Stimulated activated CD8-positive, alpha-beta memory T cell treated with anti-CD3 and anti-CD28 coated beads, Interleukin-2, amount 100 ng/mL, for 1 hour (primary cell): Measurements from ENCODE around the gene ELMO1.

ENCODE experiments used
- DNase-seq, 2 donors: peaks; one replicate each; pipeline ENCODE4 v3.0.0-alpha.2; 2020; ENCODE audit warnings: low read depth in 2 of 2

ELMO1 gene

GRCh38 chr7:37269711-37270508, 178.8 kb downstream of the ELMO1 start:
- no peak for DNase-seq

DNA sequence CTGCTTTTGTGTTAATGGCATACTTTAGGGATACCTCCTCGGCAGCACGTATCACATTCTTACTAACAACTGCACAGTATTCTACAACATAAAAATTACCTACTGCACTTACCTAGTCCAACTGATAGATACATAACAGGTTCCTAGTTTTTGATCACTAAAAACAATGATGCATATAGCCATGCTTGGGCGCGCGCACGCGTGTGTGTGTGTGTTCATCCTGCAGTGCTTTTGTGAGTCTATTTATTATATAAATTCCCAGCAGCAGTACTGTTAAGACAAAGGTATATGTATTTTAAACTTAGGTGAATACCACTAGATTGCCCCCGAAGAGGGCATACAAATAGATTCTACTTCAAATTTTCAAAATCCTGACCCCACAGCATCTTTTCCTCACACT, 181.4 kb downstream of the ELMO1 start:
- DNase-seq: no peak

GRCh38 chr7:37265876-37266275, 182.8 kb downstream of the ELMO1 start:
- no peak for DNase-seq

GRCh38 chr7:37265006-37265405, 183.7 kb downstream of the ELMO1 start:
- DNase-seq: no peak

GRCh38 chr7:37262181-37262580, 186.5 kb downstream of the ELMO1 start:
- no peak for DNase-seq

DNA sequence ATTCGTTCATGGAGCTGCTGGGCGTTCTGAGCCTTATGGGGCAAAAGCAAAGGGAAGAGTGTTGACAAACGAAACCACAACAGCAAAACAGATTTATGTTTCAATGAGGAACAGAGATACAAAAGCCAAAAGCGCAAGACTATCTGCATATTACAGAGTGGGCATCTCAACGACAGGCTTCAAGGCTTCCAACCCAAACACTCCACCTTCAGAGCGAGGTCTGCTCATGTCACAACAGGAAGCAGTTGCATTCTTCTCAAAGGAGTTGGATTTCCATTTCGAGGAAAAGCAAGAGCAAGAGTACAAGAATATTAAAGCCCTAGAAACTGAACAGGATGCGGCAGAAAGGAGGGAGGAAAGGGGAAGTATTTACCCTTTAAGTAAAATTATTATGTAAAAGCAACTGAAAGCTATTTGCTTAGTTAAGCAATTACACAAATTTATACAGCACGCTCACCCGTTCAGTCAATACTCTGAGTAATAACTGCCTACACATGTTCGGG, 189.3 kb downstream of the ELMO1 start:
- DNase-seq: no peak

DNA sequence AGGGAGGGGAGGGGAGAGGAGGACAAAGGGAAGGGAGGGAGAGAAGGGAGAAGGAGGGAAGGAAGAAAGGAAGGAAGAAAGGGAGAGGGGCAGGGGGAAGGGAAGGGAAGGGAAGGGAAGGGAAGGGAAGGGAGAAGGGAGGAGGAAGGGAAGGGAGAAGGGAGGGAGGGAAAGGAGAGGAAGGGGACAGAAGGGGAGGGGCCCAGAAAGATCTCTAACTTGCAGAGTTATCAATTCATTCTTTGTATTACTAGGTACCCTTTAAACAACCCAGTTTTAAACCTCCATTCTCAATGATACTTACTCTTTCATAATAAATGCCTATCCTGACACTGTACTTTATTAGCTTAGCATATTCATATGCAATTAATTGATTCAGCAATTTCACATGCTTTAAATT, 192.0 kb downstream of the ELMO1 start:
- DNase-seq: no peak

DNA sequence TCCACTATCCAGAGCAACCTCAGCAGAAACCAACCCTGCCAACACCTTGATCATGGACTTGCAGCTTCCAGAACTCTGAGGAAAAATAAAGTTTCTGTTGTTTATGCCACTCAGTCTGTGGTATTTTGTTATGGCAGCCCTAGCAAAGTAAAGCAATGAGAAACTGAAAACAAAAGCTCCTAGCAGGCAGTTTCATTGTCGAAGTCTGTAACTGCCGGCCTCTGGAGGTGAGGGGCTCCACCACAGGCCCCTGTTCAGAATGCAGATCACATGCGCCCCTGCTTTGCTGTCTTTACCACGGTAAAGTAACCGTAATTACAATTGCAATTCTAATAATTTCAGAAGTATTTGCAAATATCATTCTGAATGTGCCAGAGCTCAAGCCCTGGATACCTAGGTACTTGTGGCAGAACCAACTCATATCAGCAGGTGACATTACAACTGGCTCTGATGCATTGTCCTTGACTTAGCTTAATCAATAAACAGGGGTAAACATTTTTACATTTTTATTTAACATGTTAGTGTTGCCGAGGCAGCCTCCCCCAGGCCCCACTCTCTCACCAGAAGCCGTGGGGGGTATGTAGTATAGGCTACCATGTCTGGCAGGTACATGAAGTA, 193.2 kb downstream of the ELMO1 start:
- DNase-seq: no peak

GRCh38 chr7:37251222-37251621, 197.4 kb downstream of the ELMO1 start:
- DNase-seq: no peak

- no peak for DNase-seq
Observed at GRCh38 chr7:37249240-37249639, 199.4 kb downstream of the ELMO1 start.

DNA sequence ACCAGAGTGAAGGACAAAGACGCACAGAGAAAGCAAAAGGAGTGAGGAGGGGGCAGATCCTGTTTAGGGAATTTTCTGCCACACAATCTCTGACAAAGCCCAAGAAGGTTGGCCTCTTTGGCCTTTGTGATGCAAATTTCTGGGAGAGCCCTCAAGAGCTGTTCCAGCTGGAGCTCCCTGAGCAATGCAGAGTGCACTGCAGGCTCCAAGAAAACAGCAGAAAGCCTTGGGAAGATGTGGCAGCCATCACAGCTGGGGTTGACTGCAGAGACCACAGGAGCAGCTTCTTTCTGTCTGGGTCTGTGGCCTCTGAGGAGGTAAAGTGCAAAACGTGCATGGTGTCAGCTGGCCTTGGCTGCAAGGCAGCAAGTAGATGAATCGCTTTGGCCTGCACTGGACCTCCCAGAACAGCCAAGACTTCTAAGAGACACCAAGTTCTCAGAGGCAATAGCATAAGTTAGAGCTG, 200.2 kb downstream of the ELMO1 start:
- no peak for DNase-seq

- no peak for DNase-seq
Observed at GRCh38 chr7:37247861-37248260, 200.8 kb downstream of the ELMO1 start.

- no peak for DNase-seq
Observed at GRCh38 chr7:37245590-37245989, 203.1 kb downstream of the ELMO1 start.

DNA sequence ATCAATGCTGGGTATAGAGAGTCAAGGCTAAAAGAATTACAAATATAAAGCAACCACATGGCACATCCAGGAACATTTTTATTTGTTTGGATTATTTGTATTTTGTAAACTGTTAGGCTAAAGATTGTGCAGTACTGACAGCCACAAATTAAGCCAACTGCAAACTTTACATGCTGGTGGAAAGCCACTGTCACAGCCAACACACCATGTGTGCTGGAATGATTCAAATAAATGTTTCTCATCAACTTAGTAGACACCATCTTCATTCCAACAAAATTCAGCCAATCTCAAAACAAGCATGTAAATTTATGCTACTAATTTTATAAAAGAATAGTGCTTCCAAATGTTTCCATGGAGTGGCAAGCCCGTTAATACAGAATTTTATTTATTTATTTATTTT, 211.8 kb downstream of the ELMO1 start:
- DNase-seq: no peak

- DNase-seq: no peak
Observed at GRCh38 chr7:37235813-37236212, 212.9 kb downstream of the ELMO1 start.

DNA sequence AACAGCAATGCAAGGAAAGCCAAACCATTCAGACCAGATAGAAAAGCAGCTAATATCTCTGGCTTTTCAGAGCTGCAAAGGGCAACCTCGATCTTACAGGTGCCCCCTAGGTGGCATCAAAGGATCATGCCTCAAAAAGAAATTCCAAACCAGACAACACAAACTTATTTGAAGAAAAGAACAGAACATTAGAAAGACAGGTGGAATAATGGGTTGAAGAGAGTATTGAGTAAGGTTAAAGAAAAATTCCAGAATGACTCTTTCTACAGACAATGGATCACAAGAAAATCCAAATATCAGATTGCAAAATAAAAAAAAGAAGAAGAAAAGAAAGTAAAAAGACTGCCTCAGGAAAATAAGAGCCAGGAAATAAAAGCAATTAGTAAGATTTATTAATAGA, 213.7 kb downstream of the ELMO1 start:
- no peak for DNase-seq

GRCh38 chr7:37234334-37234733, 214.3 kb downstream of the ELMO1 start:
- DNase-seq: no peak

DNA sequence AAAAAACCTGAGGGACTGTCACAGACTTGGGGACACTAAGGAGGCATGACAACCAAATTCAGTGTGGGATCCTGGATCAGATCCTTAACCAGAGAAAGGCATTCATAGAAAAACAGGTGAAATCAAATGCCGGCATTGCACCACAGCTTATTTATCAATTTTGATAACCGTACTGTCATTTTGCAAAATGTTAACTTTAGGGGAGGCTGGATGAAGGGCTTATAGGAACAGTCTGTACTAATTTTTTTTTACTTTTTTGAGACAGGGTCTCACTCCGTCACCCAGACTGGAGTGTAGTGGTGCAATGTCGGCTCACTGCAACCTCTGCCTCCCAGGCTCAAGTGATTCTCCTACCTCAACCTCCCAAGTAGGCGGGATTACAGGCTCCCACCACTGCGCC, 217.1 kb downstream of the ELMO1 start:
- no peak for DNase-seq

DNA sequence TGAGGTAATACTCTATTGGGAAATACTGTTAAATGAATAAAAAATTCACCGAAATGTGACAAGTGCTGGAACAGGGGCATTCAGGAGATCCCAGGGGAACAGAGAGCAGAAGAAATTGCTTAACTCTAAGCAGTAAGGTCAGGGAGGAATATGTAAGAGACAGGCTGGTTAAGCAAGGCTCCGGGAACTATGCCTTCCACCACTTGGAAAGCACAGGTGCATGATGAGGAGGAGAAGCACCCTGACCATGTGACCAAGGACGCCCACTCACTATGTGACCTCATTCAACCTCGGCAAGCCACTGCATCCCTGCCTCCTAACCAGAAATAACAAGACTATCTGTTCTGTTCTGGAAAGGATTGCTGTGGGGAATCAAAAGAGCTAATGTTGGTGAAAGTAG, 218.4 kb downstream of the ELMO1 start:
- DNase-seq: no peak

- DNase-seq: no peak
Observed at GRCh38 chr7:37229381-37229780, 219.3 kb downstream of the ELMO1 start.

- DNase-seq: no peak
Observed at GRCh38 chr7:37225285-37225969, 223.2 kb downstream of the ELMO1 start.

GRCh38 chr7:37224746-37225145, 223.9 kb downstream of the ELMO1 start:
- no peak for DNase-seq

- no peak for DNase-seq
Observed at GRCh38 chr7:37220664-37221063, 228.0 kb downstream of the ELMO1 start.
